ENCODE measurements around the gene CP. TPM values are rescaled to one million over a fixed set of nuclear protein-coding genes. Genes with fewer than 3 reads are reported as not detected.

Gene CP
- total and polyA plus RNA-seq, 9 of the 15 experiments (the other 6 are each of a cell fraction or from before 2014, with no cell fraction given) = 0.30 to 0.75 TPM; not detected in 7

GRCh38 chr3:149129326-149130205 is 92.1 kb downstream of the CP start, which contains the start of gene HPS3 (continued):
- TF ChIP-seq E2F5 (CRISPR knock-in tag; IDR thresholded peaks at IDR 0.05) = no peak
- TF ChIP-seq ZNF75A (CRISPR knock-in tag; IDR thresholded peaks at IDR 0.05) = no peak
- TF ChIP-seq ELF1 (tag; IDR thresholded peaks at IDR 0.05) = peak; percentile 93
- no peak for TF ChIP-seq MAFK (IDR thresholded peaks at IDR 0.05; ENCODE audit: low read length)
- TF ChIP-seq TEAD1 (CRISPR knock-in tag; IDR thresholded peaks at IDR 0.05) = no peak; a peak in 1 of 4 replicates
- no peak for TF ChIP-seq NCOA2 (IDR thresholded peaks at IDR 0.05; ENCODE audit: partially characterized antibody in 2 of 2)
- TF ChIP-seq ZFP91 (CRISPR knock-in tag; IDR thresholded peaks at IDR 0.05) = peak; percentile 90
- no peak for TF ChIP-seq HES1 (IDR thresholded peaks at IDR 0.05; ENCODE audit: low read depth)
- no peak for TF ChIP-seq KHSRP (IDR thresholded peaks at IDR 0.05)
- 0 out of 2 replicates have a peak, but pooled peaks have one; percentile 34 for TF ChIP-seq STAT6 (CRISPR knock-in tag; IDR thresholded peaks at IDR 0.05)
- TF ChIP-seq ZNF124 (CRISPR knock-in tag; IDR thresholded peaks at IDR 0.05) = no peak
- 0 out of 2 replicates have a peak, but pooled peaks have one; percentile 39 for TF ChIP-seq CREB3L1 (IDR thresholded peaks at IDR 0.05; ENCODE audit: borderline replicate concordance, low read depth)
- no peak for TF ChIP-seq FOXM1 (IDR thresholded peaks at IDR 0.05; ENCODE audit: low read depth)
- TF ChIP-seq FOXM1 (CRISPR knock-in tag; IDR thresholded peaks at IDR 0.05; ENCODE audit: low read depth) = 0 out of 2 replicates have a peak, but pooled peaks have one; percentile 61
- TF ChIP-seq TSC22D4 (tag; IDR thresholded peaks at IDR 0.05) = no peak
- no peak for TF ChIP-seq ZNF143 (CRISPR knock-in tag; IDR thresholded peaks at IDR 0.05)
- no peak for TF ChIP-seq MYNN (IDR thresholded peaks at IDR 0.05)
- TF ChIP-seq MYNN (CRISPR knock-in tag; IDR thresholded peaks at IDR 0.05) = no peak
- no peak for TF ChIP-seq ZNF140 (CRISPR knock-in tag; IDR thresholded peaks at IDR 0.05)
- TF ChIP-seq GABPA (tag; conservative IDR thresholded peaks at IDR 0.05; ENCODE audit: low read depth) = peak; percentile 61
- TF ChIP-seq HOXB6 (CRISPR knock-in tag; IDR thresholded peaks at IDR 0.05; ENCODE audit: borderline replicate concordance) = no peak
- TF ChIP-seq L3MBTL2 (IDR thresholded peaks at IDR 0.05) = peak; percentile 87
